Activated CD4-positive, alpha-beta memory T cell treated with anti-CD3 and anti-CD28 coated beads for 36 hours (primary cell): ENCODE data around the gene TARS3. TPM values are rescaled to one million over a fixed set of nuclear protein-coding genes. Genes with fewer than 3 reads are reported as not detected.
A peak's percentile ranks its signal among the peaks of the same experiment; 100 is the strongest.

Experiments
- CTCF ChIA-PET: fragments of 350-600 bp; sonication (Branson Sonifier 250); formaldehyde crosslinking; loops from one replicate; lab custom pipeline; 2021; ENCODE audit warnings: antibody characterized with exemption, inconsistent platforms; lab: Charles Lee
- POLR2A ChIA-PET: fragments of 350-600 bp; sonication (Branson Sonifier 250); formaldehyde crosslinking; loops from one replicate; lab custom pipeline; 2021; ENCODE audit warnings: antibody characterized with exemption; lab: Charles Lee
- DNase-seq: peaks from one replicate; pipeline ENCODE4 v3.0.0-alpha.2; 2020
- H3K27ac Mint-ChIP-seq: one replicate; pipeline ENCODE4 v1.8.0; 2021; ENCODE audit warnings: mixed read lengths
- H3K27me3 Mint-ChIP-seq: one replicate; pipeline ENCODE4 v1.8.0; 2021; ENCODE audit warnings: mixed read lengths
- H3K36me3 Mint-ChIP-seq: one replicate; pipeline ENCODE4 v1.8.0; 2021; ENCODE audit warnings: mixed read lengths
- H3K4me1 Mint-ChIP-seq: one replicate; pipeline ENCODE4 v1.8.0; 2021; ENCODE audit warnings: low read depth, mixed read lengths
- H3K4me3 Mint-ChIP-seq: one replicate; pipeline ENCODE4 v1.8.0; 2021; ENCODE audit warnings: mild to moderate bottlenecking, mixed read lengths
- H3K9me3 Mint-ChIP-seq: one replicate; pipeline ENCODE4 v1.8.0; 2021; ENCODE audit warnings: mixed read lengths
- intact Hi-C: fragments of 100-400 bp; cut with micrococcal nuclease; formaldehyde crosslinking; loops from one replicate; pipeline ENCODE4 v1.15.1; 2023
- total RNA-seq, 2 experiments: library from RNA; stranded (reverse); gene quantifications; one replicate each; pipeline ENCODE4 v1.2.3, GENCODE V29; 2021

TARS3 gene
- total RNA-seq, 2 experiments from 2014 or later = 10.8 to 11.7 TPM

- intact Hi-C loops = no loop called here
- DNase-seq = no peak
- H3K4me3 Mint-ChIP-seq = no peak overlapping the region
- ChIA-PET POLR2A (no interaction called here), CTCF (no interaction called here)
- H3K27ac Mint-ChIP-seq = no peak overlapping the region
- H3K27me3 Mint-ChIP-seq = no peaks in the 10 kb centered on the region
- peaks cover 7% of the 10 kb centered on the region for H3K4me1 Mint-ChIP-seq
- peaks cover 4% of the 10 kb centered on the region for H3K36me3 Mint-ChIP-seq
- H3K9me3 Mint-ChIP-seq = no peaks in the 10 kb centered on the region
Measured at GRCh38 chr15:101727186-101727585, 2.9 kb upstream of the TARS3 start.

- no peaks in the 10 kb centered on the region for H3K27me3 Mint-ChIP-seq
- peak overlapping the region; percentile 23 for H3K27ac Mint-ChIP-seq
- peaks cover 5% of the 10 kb centered on the region for H3K9me3 Mint-ChIP-seq
- H3K36me3 Mint-ChIP-seq = peaks cover 20% of the 10 kb centered on the region
- no peak overlapping the region for H3K4me3 Mint-ChIP-seq
- intact Hi-C loops = no loop called here
- DNase-seq = no peak
- ChIA-PET CTCF (no interaction called here), POLR2A (no interaction called here)
- peaks cover 14% of the 10 kb centered on the region for H3K4me1 Mint-ChIP-seq
Measured at GRCh38 chr15:101725073-101725472, 800 bp upstream of the TARS3 start.

- H3K9me3 Mint-ChIP-seq = peaks cover 5% of the 10 kb centered on the region
- POLR2A ChIA-PET = interaction anchor here (1.2 to 1.9 kb wide), 2 partner anchors 72 to 430 kb away, joined by 5 to 8 read pairs; partner anchors contain the start of gene SNRPA1
- peaks cover 21% of the 10 kb centered on the region for H3K36me3 Mint-ChIP-seq
- H3K27me3 Mint-ChIP-seq = no peaks in the 10 kb centered on the region
- CTCF ChIA-PET = no interaction called here
- H3K4me1 Mint-ChIP-seq = peaks cover 14% of the 10 kb centered on the region
- H3K27ac Mint-ChIP-seq = peak overlapping the region; percentile 23
- DNase-seq = no peak
- no peak overlapping the region for H3K4me3 Mint-ChIP-seq
- intact Hi-C loops = loop anchor here (5.0 kb wide), 1 partner anchor 72 kb away; the partner anchor contains the start of gene TM2D3
Measured at GRCh38 chr15:101724675-101725005, 367 bp upstream of the TARS3 start.

- H3K27me3 Mint-ChIP-seq = no peaks in the 10 kb centered on the region
- POLR2A ChIA-PET = interaction anchor here (0.8 to 1.9 kb wide), 4 partner anchors 10 to 428 kb away, joined by 3 to 8 read pairs (median 4); partner anchors contain the start of gene SNRPA1
- CTCF ChIA-PET = interaction anchor here (1.0 to 1.4 kb wide), 2 partner anchors 11 to 69 kb away, joined by 4 to 6 read pairs; no protein-coding TSS in a partner anchor
- intact Hi-C loops = loop anchor here (1.0 to 5.0 kb wide), 3 partner anchors 47 to 429 kb away; partner anchors contain the start of gene TM2D3
- DNase-seq = peak; percentile 72
- H3K9me3 Mint-ChIP-seq = peaks cover 5% of the 10 kb centered on the region
- H3K4me3 Mint-ChIP-seq = peak overlapping the region; percentile 87
- peaks cover 14% of the 10 kb centered on the region for H3K4me1 Mint-ChIP-seq
- peaks cover 31% of the 10 kb centered on the region for H3K36me3 Mint-ChIP-seq
- peak overlapping the region; percentile 85 for H3K27ac Mint-ChIP-seq
Measured at GRCh38 chr15:101723171-101723873, 951 bp downstream of the TARS3 start.

- ChIA-PET POLR2A (no interaction called here), CTCF (interaction anchor here (1.1 kb wide), 1 partner anchor 77 kb away, joined by 4 read pairs; no protein-coding TSS in a partner anchor)
- peaks cover 46% of the 10 kb centered on the region for H3K36me3 Mint-ChIP-seq
- no peak overlapping the region for H3K4me3 Mint-ChIP-seq
- H3K27me3 Mint-ChIP-seq = no peaks in the 10 kb centered on the region
- no peak for DNase-seq
- intact Hi-C loops = no loop called here
- no peak overlapping the region for H3K27ac Mint-ChIP-seq
- peaks cover 20% of the 10 kb centered on the region for H3K4me1 Mint-ChIP-seq
- H3K9me3 Mint-ChIP-seq = peaks cover 5% of the 10 kb centered on the region
Measured at GRCh38 chr15:101718896-101719295, 5.4 kb downstream of the TARS3 start.

- POLR2A ChIA-PET = no interaction called here
- H3K27ac Mint-ChIP-seq = no peak overlapping the region
Measured at GRCh38 chr15:101712078-101712477, 12.2 kb downstream of the TARS3 start.

GRCh38 chr15:101710806-101711205 is 13.5 kb downstream of the TARS3 start:
- Mint-ChIP-seq H3K9me3 (no peaks in the 10 kb centered on the region), H3K27ac (no peak overlapping the region), H3K4me3 (no peak overlapping the region), H3K4me1 (no peaks in the 10 kb centered on the region), H3K27me3 (no peaks in the 10 kb centered on the region), H3K36me3 (peaks cover 30% of the 10 kb centered on the region)
- ChIA-PET CTCF (no interaction called here), POLR2A (no interaction called here)
- no peak for DNase-seq
- intact Hi-C loops = no loop called here

More at GRCh38 chr15:101712078-101712477, 12.2 kb downstream of the TARS3 start:
- H3K9me3 Mint-ChIP-seq = no peaks in the 10 kb centered on the region
- no peak for DNase-seq
- no peaks in the 10 kb centered on the region for H3K4me1 Mint-ChIP-seq
- H3K36me3 Mint-ChIP-seq = peaks cover 33% of the 10 kb centered on the region
- no peak overlapping the region for H3K4me3 Mint-ChIP-seq
- CTCF ChIA-PET = interaction anchor here (2.6 kb wide), 1 partner anchor 11 kb away, joined by 6 read pairs; no protein-coding TSS in a partner anchor
- intact Hi-C loops = no loop called here
- H3K27me3 Mint-ChIP-seq = no peaks in the 10 kb centered on the region

- Mint-ChIP-seq H3K9me3 (no peaks in the 10 kb centered on the region), H3K4me3 (no peak overlapping the region), H3K36me3 (peaks cover 33% of the 10 kb centered on the region), H3K27me3 (no peaks in the 10 kb centered on the region), H3K4me1 (no peaks in the 10 kb centered on the region), H3K27ac (no peak overlapping the region)
- ChIA-PET CTCF (no interaction called here), POLR2A (no interaction called here)
- DNase-seq = no peak
- intact Hi-C loops = no loop called here
Measured at GRCh38 chr15:101709466-101709865, 14.8 kb downstream of the TARS3 start.

- Mint-ChIP-seq H3K36me3 (peaks cover 30% of the 10 kb centered on the region), H3K4me1 (no peaks in the 10 kb centered on the region), H3K4me3 (no peak overlapping the region), H3K9me3 (no peaks in the 10 kb centered on the region), H3K27me3 (no peaks in the 10 kb centered on the region), H3K27ac (no peak overlapping the region)
- DNase-seq = no peak
- ChIA-PET POLR2A (no interaction called here), CTCF (no interaction called here)
- intact Hi-C loops = no loop called here
Measured at GRCh38 chr15:101707983-101708382, 16.3 kb downstream of the TARS3 start.

GRCh38 chr15:101702077-101702476 is 22.2 kb downstream of the TARS3 start:
- DNase-seq = no peak
- POLR2A ChIA-PET = no interaction called here

GRCh38 chr15:101698314-101698713 is 26.0 kb downstream of the TARS3 start:
- H3K27ac Mint-ChIP-seq = no peak overlapping the region
- peaks cover 64% of the 10 kb centered on the region for H3K36me3 Mint-ChIP-seq
- no peaks in the 10 kb centered on the region for H3K9me3 Mint-ChIP-seq
- peaks cover 39% of the 10 kb centered on the region for H3K4me1 Mint-ChIP-seq
- no peaks in the 10 kb centered on the region for H3K27me3 Mint-ChIP-seq
- DNase-seq = no peak
- intact Hi-C loops = no loop called here
- POLR2A ChIA-PET = no interaction called here
- H3K4me3 Mint-ChIP-seq = no peak overlapping the region
- CTCF ChIA-PET = no interaction called here

More at GRCh38 chr15:101702077-101702476, 22.2 kb downstream of the TARS3 start:
- Mint-ChIP-seq H3K9me3 (no peaks in the 10 kb centered on the region), H3K27me3 (no peaks in the 10 kb centered on the region), H3K4me1 (peaks cover 16% of the 10 kb centered on the region), H3K27ac (no peak overlapping the region), H3K4me3 (no peak overlapping the region), H3K36me3 (peaks cover 56% of the 10 kb centered on the region)
- CTCF ChIA-PET = no interaction called here
- intact Hi-C loops = no loop called here

GRCh38 chr15:101697488-101697887 is 26.8 kb downstream of the TARS3 start:
- Mint-ChIP-seq H3K27me3 (no peaks in the 10 kb centered on the region), H3K9me3 (no peaks in the 10 kb centered on the region), H3K36me3 (peaks cover 65% of the 10 kb centered on the region), H3K27ac (peak overlapping the region; percentile 76), H3K4me1 (peaks cover 47% of the 10 kb centered on the region), H3K4me3 (peak overlapping the region; percentile 14)
- ChIA-PET POLR2A (no interaction called here), CTCF (no interaction called here)
- DNase-seq = no peak
- intact Hi-C loops = no loop called here
